Chondrocyte (in vitro differentiated cells): Measurements from ENCODE around the gene PREB. TPM values are rescaled to one million over a fixed set of nuclear protein-coding genes. Genes with fewer than 3 reads are reported as not detected.
A peak's percentile ranks its signal among the peaks of the same experiment; 100 is the strongest.

Source experiments
- DNase-seq: peaks from one replicate; pipeline ENCODE4 v3.0.0; 2021; ENCODE audit warnings: mixed read lengths, low spot score
- H3K27ac Mint-ChIP-seq: one replicate; pipeline ENCODE4 v1.8.0; 2021; ENCODE audit warnings: mild to moderate bottlenecking, moderate library complexity, mixed read lengths; ENCODE audit not compliant: unreplicated experiment
- H3K27me3 Mint-ChIP-seq: 2 replicates; pipeline ENCODE4 v1.8.0; 2021; ENCODE audit warnings: low read depth, mixed read lengths
- H3K36me3 Mint-ChIP-seq: 2 replicates; pipeline ENCODE4 v1.8.0; 2021; ENCODE audit warnings: low read depth, mixed read lengths
- H3K4me1 Mint-ChIP-seq: 2 replicates; pipeline ENCODE4 v1.8.0; 2021; ENCODE audit warnings: low read depth, mild to moderate bottlenecking, mixed read lengths
- H3K4me3 Mint-ChIP-seq: one replicate; pipeline ENCODE4 v1.8.0; 2021; ENCODE audit warnings: mild to moderate bottlenecking, moderate library complexity, mixed read lengths; ENCODE audit not compliant: unreplicated experiment
- H3K9me3 Mint-ChIP-seq: 2 replicates; pipeline ENCODE4 v1.8.0; 2021; ENCODE audit warnings: low read depth, mixed read lengths
- long read RNA-seq: library from polyadenylated mRNA; stranded (forward); transcript quantifications from one replicate; pipeline ENCODE4 v2.0.0, GENCODE V29; 2021
- total RNA-seq: library from RNA; stranded (reverse); gene quantifications from 3 replicates; pipeline ENCODE4 v1.2.1, GENCODE V29; 2021
- TF ChIP-seq, protein P1 (sequence below): fragments of 200-600 bp; sonication (generic); IDR thresholded peaks from 2 replicates; pipeline ENCODE4 v1.5.0; 2021; ENCODE audit warnings: antibody characterized with exemption, mild to moderate bottlenecking, moderate library complexity

PREB gene, protein sequence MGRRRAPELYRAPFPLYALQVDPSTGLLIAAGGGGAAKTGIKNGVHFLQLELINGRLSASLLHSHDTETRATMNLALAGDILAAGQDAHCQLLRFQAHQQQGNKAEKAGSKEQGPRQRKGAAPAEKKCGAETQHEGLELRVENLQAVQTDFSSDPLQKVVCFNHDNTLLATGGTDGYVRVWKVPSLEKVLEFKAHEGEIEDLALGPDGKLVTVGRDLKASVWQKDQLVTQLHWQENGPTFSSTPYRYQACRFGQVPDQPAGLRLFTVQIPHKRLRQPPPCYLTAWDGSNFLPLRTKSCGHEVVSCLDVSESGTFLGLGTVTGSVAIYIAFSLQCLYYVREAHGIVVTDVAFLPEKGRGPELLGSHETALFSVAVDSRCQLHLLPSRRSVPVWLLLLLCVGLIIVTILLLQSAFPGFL
- total RNA-seq, result 44.7 to 53.0 TPM (median 49.4 TPM) in 3 replicates
- long read RNA-seq, transcript PREB-201 (9 exons, 2,166 nt), result major isoform, 123 of 157 reads
- long read RNA-seq, partial matches to known transcripts, result 9 of 157 reads
- long read RNA-seq, other reads (novel, unspliced or antisense), result 22 of 157 reads

DNA sequence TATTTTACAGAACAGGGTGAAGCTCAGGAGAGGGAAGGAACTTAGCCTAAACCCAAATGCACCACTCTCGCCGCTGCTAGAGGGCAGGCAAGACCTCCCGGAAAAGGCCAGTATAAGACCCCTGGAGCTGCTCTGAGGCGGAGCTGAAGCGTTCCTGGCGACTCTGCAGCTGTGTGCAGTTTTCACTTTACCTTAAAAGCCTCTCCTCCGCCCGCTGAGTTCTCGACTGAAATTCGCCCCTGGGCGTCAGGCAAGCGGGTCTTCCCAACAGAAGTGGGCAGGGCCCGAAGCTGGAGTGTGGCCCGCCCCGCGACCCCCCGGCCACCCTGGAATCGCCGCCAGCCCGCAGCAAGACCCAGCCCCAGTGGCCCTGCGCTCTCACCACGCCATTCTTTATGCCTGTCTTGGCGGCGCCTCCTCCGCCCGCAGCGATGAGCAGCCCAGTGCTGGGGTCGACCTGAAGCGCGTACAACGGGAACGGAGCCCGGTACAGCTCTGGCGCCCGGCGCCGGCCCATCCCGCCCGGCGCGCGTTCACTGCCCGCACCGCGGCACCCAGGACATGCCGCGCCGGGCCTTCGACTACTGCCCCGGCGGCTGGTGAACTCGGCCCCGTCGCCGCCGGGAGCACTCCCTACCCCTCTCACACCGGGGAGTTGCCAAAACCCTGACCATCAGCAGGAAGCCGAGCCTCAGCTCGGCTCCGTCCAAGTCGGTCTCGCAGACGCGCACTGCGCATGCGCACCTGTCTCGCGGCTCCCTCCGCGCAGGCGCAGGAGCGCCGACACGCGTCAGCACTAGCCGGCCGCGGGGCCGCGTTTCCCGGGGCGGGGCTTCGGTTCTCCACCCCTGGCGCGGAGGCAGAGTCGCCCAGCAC is at the start of gene PREB:
Gene PREB, minus strand, starts transcription at position 732 of the 876 bp plus-strand sequence. Its CDS starts 215 bp downstream, at position 517.
- Mint-ChIP-seq H3K27me3 (no peaks in the 10 kb centered on the region), H3K4me3 (peak within 1 kb of the TSS; percentile 91), H3K9me3 (no peaks in the 10 kb centered on the region), H3K4me1 (peaks cover 14% of the 10 kb centered on the region), H3K36me3 (peaks cover 9% of the 10 kb centered on the region), H3K27ac (peak within 1 kb of the TSS; percentile 94)
- TF ChIP-seq, protein P1, sequence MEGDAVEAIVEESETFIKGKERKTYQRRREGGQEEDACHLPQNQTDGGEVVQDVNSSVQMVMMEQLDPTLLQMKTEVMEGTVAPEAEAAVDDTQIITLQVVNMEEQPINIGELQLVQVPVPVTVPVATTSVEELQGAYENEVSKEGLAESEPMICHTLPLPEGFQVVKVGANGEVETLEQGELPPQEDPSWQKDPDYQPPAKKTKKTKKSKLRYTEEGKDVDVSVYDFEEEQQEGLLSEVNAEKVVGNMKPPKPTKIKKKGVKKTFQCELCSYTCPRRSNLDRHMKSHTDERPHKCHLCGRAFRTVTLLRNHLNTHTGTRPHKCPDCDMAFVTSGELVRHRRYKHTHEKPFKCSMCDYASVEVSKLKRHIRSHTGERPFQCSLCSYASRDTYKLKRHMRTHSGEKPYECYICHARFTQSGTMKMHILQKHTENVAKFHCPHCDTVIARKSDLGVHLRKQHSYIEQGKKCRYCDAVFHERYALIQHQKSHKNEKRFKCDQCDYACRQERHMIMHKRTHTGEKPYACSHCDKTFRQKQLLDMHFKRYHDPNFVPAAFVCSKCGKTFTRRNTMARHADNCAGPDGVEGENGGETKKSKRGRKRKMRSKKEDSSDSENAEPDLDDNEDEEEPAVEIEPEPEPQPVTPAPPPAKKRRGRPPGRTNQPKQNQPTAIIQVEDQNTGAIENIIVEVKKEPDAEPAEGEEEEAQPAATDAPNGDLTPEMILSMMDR, result peak; percentile 66
- DNase-seq, result peak; percentile 99

DNA sequence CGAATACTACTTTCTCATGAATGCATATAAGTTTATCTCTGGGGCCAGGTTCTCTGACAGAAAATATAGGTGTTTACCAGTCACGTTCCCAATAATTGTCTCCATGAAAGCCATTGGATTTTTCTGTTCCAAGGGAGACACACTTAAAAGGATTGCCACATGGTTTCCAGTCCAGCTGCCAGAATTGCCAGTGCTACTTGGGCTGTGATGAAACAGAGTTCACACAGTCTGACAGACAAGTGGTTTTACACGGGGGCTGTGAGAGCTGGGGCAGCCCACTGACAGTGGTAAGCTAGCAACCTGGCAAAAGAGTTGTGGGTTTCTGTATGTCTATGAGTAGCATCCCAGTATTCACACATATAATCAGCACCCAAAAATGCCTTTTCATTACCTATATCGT is 49.7 kb upstream of the PREB start:
- peaks cover 13% of the 10 kb centered on the region for H3K4me1 Mint-ChIP-seq
- no peaks in the 10 kb centered on the region for H3K9me3 Mint-ChIP-seq
- H3K36me3 Mint-ChIP-seq, result no peaks in the 10 kb centered on the region
- peaks cover 4% of the 10 kb centered on the region for H3K27me3 Mint-ChIP-seq
- no peak for DNase-seq
- TF ChIP-seq, protein P1, result no peak
- no peak overlapping the region for H3K4me3 Mint-ChIP-seq
- no peak overlapping the region for H3K27ac Mint-ChIP-seq

DNA sequence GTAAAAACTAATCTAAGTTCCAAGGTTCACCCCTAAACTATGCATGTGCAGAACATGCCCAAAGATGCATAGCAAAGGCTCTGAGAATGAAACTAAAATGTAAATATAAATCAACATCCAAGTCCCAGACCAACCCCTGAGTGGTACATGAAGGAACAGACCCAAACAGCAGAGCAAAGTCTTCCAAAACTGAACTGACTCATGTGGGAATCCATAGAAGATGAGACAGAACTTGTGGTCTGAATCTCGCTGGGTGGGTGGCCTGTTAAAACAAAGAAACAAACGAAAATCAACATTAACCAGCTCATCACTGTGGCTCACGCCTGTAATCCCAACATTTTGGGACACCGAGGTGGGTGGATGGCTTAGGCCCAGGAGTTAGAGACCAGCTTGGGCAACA is 47.9 kb upstream of the PREB start:
- H3K4me1 Mint-ChIP-seq, result peaks cover 13% of the 10 kb centered on the region
- H3K27ac Mint-ChIP-seq, result no peak overlapping the region
- no peaks in the 10 kb centered on the region for H3K9me3 Mint-ChIP-seq
- TF ChIP-seq, protein P1, result no peak
- no peak overlapping the region for H3K4me3 Mint-ChIP-seq
- peaks cover 9% of the 10 kb centered on the region for H3K27me3 Mint-ChIP-seq
- DNase-seq, result no peak
- no peaks in the 10 kb centered on the region for H3K36me3 Mint-ChIP-seq

DNA sequence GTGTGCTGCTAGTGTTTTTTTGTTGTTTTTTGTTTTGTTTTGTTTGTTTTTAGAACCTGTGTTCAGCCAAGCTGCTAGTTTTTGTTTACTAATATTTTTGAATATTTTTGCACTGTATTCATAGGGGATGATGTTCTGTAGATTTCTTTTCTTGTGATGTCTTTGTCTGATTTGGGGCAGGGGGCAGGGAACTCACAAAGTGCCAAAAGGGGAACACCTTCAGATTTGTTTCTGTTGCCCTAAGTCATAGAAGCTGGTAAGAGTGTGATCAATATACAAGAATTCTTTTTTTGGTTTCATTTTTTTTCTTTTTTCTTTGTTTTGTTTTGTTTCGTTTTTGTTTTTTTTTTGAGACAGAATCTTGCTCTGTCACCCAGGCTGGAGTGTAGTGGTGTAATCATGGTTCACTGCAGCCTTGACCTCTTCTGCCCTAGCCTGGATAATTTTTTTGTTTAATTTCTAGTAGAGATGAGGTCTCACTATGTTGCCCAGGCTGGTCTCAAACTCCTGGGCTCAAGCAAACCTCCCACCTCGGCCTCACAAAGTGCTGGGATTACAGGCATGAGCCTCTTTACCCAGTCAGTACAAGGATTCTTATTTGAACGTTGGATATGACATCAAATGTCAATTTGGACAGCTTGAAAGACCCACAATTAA is 45.0 kb upstream of the PREB start:
- Mint-ChIP-seq H3K4me3 (no peak overlapping the region), H3K4me1 (peaks cover 3% of the 10 kb centered on the region), H3K9me3 (no peaks in the 10 kb centered on the region), H3K27ac (no peak overlapping the region), H3K36me3 (no peaks in the 10 kb centered on the region), H3K27me3 (peaks cover 12% of the 10 kb centered on the region)
- TF ChIP-seq, protein P1, result no peak
- no peak for DNase-seq
